Kidney (tissue), 14 donors: ENCODE data around the gene TDP1. TPM values are rescaled to one million over a fixed set of nuclear protein-coding genes. Genes with fewer than 3 reads are reported as not detected.
A peak's percentile ranks its signal among the peaks of the same experiment; 100 is the strongest.

Experiments
- DNase-seq, 5 donors: peaks; one replicate each; pipeline ENCODE4 v3.0.0-alpha.2; 2013 to 2020
- FAIRE-seq: peaks from 2 replicates; lab custom pipeline; 2012; peaks lifted over from hg19 to GRCh38; lab: Jason Lieb, UNC
- H3K27ac ChIP-seq, 2 donors: one replicate each; pipeline ENCODE4 v1.7.0; 2013; ENCODE audit warnings: low read depth in 2 of 2, low read length in 2 of 2, inconsistent platforms in 1 of 2
- H3K27me3 ChIP-seq: one replicate; pipeline ENCODE4 v1.7.1; 2013; ENCODE audit warnings: low read length, inconsistent platforms; ENCODE audit not compliant: control insufficient read depth, insufficient read depth
- H3K36me3 ChIP-seq, 3 donors: one replicate each; pipeline versions ENCODE4 v1.7.0 to v1.7.1; 2013; ENCODE audit warnings: low read length in 3 of 3, control low read depth in 1 of 3, inconsistent platforms in 1 of 3; ENCODE audit not compliant: insufficient read depth in 3 of 3, control insufficient read depth in 2 of 3
- H3K4me1 ChIP-seq, 3 donors: one replicate each; pipeline versions ENCODE4 v1.7.0 to v1.7.1; 2013; ENCODE audit warnings: low read length in 3 of 3, inconsistent platforms in 1 of 3, low read depth in 1 of 3; ENCODE audit not compliant: control insufficient read depth in 2 of 3, insufficient read depth in 2 of 3
- H3K4me3 ChIP-seq, 3 donors: one replicate each; pipeline versions ENCODE4 v1.7.0 to v1.8.1; 2013; ENCODE audit warnings: low read length in 3 of 3, control low read depth in 1 of 3, inconsistent platforms in 1 of 3
- H3K9ac ChIP-seq, 3 donors: one replicate each; pipeline versions ENCODE4 v1.7.0 to v1.7.1; 2013; ENCODE audit warnings: low read length in 3 of 3, control low read depth in 1 of 3, inconsistent platforms in 1 of 3
- H3K9me3 ChIP-seq, 3 donors: one replicate each; pipeline versions ENCODE4 v1.7.0 to v1.7.1; 2013; ENCODE audit warnings: low read length in 3 of 3, control low read depth in 1 of 3, inconsistent platforms in 1 of 3; ENCODE audit not compliant: control insufficient read depth in 2 of 3, insufficient read depth in 1 of 3
- CTCF ChIP-seq: IDR thresholded peaks from 3 replicates; pipeline ENCODE4 v1.5.1; 2012; ENCODE audit warnings: mild to moderate bottlenecking, moderate library complexity, borderline replicate concordance; ENCODE audit not compliant: insufficient read depth; ENCODE audit errors: extremely low read depth
- intact Hi-C: fragments of 100-400 bp; cut with DNase I; formaldehyde crosslinking; loops from one replicate; pipeline ENCODE4 v1.11.1; 2022
- polyA plus RNA-seq: library from polyadenylated mRNA; stranded (reverse); fragments of 350-450 nt; fragmentation: Illumina TruSeq; extraction: RNeasy Lipid Tissue Mini Kit (QIAGEN cat#74804); gene quantifications from one replicate; pipeline ENCODE4 v1.2.3, GENCODE V29; 2014; ENCODE audit warnings: low read depth, low replicate concordance; ENCODE audit not compliant: insufficient read depth
- total RNA-seq: library from RNA; stranded (reverse); fragmentation: NEBNext Ultra II Directional; extraction: Animal tissue kit (Norgen Biotek cat#: 25700); gene quantifications from one replicate; pipeline ENCODE4 v1.2.1, GENCODE V29; 2021
- donor health status: control.
- donor health status: control.
- donor health status: control.
- donor health status: control.
- donor health status: control.
- donor health status: DM: yes; HTN: yes; CAD: no.
- donor health status: Normal renal cell carcinoma (clear cell type).

TDP1 gene
- total and polyA plus RNA-seq, 2 donors from 2014 or later: 4.8 to 15.7 TPM

DNA sequence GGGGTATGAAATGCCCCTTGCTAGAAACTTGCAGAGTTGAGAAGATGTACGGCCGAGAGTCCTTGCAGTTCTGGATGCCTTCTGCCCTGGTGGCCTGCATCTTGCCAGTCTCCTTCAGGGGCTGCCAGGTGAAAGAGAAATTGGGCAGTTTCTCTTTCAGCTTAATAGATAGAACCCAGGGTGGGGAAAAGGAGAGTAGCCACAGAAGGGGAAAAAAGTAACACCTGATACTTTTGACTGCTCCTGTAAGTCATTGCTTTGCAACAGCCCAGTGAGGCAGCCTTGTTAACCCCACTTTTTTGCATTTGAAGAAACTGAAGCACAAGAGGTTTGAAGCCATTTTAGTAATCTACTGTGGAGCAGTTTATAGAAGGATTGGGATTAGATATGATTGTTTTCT, 27.6 kb downstream of the TDP1 start:
- H3K27ac ChIP-seq: no peak overlapping the region
- H3K4me3 ChIP-seq: no peak overlapping the region
- intact Hi-C loops: no loop called here
- H3K9me3 ChIP-seq: no peaks in the 10 kb centered on the region
- DNase-seq (no peak), FAIRE-seq (no peak)
- TF ChIP-seq CTCF: no peak
- H3K4me1 ChIP-seq: no peaks in the 10 kb centered on the region
- no peaks in the 10 kb centered on the region for H3K27me3 ChIP-seq
- H3K36me3 ChIP-seq: peaks cover 6 to 16% (median 13%) of the 10 kb centered on the region in 3 donors
- H3K9ac ChIP-seq: no peak overlapping the region

DNA sequence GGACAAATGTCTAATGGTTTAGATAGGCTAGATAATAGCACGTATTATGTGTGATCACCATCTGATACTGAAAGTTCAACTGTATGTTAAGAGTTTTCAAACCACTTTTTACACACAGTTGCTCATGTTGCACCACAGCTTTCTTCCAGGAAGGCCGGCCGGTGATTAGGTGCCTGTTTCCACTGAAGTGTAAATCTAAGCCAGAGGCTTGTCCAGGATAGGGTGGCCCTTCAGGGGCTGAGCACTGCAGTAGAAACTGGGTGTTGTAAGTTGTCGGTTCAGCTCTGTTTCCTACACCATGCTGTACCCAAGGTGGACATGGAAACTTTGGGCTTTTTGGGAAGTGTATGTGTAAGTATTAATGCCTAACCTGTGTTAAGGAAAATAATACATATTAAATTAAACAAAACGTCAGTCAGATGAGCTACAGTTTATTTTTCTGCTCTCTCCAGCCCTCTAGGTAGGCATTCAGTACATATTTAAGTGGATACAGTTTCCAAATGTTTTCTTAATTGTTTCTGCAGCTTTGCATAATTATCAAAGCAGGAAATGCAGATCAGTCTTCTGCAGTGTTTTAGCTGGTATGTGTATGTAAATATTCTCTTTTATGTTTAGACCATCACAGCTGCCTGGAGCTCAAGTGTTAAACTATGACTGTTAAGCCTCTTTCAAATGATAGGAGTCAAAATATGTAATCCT, 30.9 kb downstream of the TDP1 start:
- H3K9me3 ChIP-seq: no peaks in the 10 kb centered on the region
- DNase-seq (no peak), FAIRE-seq (no peak)
- no peak overlapping the region for H3K4me3 ChIP-seq
- peaks cover 6 to 16% (median 7%) of the 10 kb centered on the region in 3 donors for H3K36me3 ChIP-seq
- no peaks in the 10 kb centered on the region for H3K27me3 ChIP-seq
- no peak overlapping the region for H3K9ac ChIP-seq
- H3K27ac ChIP-seq: no peak overlapping the region
- no peak for TF ChIP-seq CTCF
- H3K4me1 ChIP-seq: no peaks in the 10 kb centered on the region
- intact Hi-C loops: no loop called here

- FAIRE-seq: no peak
- H3K36me3 ChIP-seq: peaks cover 6 to 11% (median 7%) of the 10 kb centered on the region in 3 donors
Observed at GRCh38 chr14:89987161-89987475, 31.4 kb downstream of the TDP1 start.

More at GRCh38 chr14:89987161-89987475, 31.4 kb downstream of the TDP1 start:
- H3K9ac ChIP-seq: no peak overlapping the region
- no peaks in the 10 kb centered on the region for H3K27me3 ChIP-seq
- no peaks in the 10 kb centered on the region for H3K9me3 ChIP-seq
- intact Hi-C loops: no loop called here
- TF ChIP-seq CTCF: no peak
- H3K4me1 ChIP-seq: no peaks in the 10 kb centered on the region
- H3K4me3 ChIP-seq: no peak overlapping the region
- no peak overlapping the region for H3K27ac ChIP-seq
- DNase-seq: peak in 1 of 5 donors; percentile 6
